GM15510 (cell line): ENCODE results near the gene ISCA1.

Experiments used
- POLR2A ChIP-seq: IDR thresholded peaks from 3 replicates; pipeline ENCODE4 v1.6.1; 2011; ENCODE audit warnings: borderline replicate concordance; ENCODE audit not compliant: insufficient read length; ENCODE audit errors: extremely low read depth

The ISCA1 gene

DNA sequence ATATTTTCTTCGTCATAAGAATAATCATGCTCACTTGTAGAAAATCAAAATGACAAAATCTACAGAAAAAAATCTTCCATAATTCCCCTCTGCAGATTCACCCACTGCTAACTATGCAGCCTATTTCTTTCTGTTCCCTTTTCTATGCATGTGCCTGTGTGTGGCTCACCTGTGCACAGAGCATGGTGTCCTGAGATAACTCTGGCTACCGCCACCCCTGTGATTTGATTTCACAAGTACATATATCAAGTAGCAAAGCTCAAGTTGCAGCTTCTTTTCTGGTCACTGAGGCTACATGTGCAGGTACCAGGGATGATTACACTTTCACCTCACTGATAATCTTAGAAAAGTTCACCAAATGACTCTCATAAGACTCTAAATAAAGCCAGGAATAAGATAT, 18.4 kb upstream of the ISCA1 start:
- no peak for TF ChIP-seq POLR2A

DNA sequence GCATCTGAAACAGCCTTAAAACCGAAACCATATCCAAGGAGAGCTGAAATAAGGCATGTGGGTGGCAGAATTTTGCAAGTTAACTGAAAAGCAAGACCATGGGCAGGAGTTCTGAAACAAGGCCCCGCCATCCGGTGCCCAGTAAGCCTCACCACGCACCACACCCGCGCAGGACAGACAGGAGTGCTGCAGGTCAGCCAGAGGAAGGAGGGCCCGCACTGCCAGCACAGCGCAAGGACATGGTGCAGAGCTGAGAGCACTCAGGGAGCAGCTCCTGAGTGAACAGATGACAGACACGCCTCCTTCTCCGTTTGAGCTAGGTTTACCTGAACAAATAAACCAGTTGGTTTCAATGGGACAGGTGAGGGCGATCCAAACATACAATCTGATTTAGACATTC, 16.5 kb upstream of the ISCA1 start:
- TF ChIP-seq POLR2A = no peak

DNA sequence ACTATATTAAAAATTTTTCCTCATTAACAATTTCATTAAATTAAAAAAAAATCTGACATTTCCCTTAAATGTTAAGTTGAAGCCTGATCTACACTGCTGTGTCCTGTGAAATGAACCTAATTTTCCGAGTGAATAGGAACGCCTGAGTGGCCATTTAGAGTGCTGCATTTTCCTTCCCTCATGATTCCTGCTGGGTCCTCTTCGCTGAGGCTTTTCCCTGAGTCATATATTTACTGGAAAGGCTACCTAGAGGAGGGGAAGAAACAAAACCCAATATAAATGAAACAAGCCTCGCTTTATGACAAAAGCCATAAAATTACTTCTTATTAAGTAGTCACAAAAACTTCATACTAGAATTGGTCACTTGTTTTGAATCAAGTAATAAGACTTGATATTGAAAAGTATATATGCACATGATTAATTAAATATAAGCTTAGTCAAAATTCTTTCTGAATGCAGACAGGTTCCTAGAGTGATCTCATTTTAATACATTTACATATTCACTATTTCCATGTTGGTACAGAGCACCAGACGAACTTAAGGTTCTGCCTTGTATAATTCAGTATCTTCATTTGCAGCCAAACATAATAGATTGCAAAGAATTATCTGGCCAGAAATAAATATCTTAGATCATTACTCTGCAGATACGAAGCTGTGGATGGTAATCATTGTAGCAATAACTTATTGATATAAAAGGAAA, 6.3 kb upstream of the ISCA1 start:
- TF ChIP-seq POLR2A = no peak

DNA sequence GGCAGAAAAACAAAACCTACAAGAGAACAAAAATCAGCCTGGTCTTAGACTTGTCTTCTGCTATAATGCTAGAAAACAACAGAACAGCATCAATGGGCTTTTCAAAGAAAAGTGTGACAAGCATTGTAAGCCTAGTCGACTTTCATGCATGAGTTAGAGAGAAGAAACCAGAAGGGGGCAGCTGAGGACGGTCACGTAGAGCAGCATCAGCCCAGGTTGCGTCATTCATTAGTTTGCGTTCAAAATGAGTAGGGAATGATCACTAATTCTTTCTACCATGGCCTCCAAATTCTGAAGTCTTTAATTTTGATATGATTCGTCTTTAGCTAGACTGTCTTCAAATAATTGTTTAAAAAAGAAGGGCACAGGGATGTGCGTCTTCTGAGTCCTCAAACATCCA, 4.7 kb upstream of the ISCA1 start:
- TF ChIP-seq POLR2A = no peak

DNA sequence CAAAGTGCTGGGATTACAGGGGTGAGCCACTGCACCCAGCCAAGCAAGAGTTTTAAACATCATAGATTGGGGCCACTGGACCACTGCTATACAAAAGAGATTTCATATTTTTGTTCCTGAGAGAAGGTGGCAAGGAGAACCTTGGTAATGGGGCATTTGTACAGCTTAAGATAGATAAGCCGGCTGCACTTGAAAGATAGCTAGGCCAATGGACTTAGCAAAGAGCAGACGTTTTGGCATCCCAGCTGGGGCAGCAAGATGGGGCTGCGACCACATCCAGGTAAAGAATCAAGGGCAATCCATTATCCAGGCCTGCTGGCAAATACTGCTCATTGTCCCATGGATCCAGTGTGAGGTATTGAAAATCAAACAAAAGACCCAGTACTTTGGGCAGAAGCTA, 3.9 kb upstream of the ISCA1 start:
- no peak for TF ChIP-seq POLR2A

DNA sequence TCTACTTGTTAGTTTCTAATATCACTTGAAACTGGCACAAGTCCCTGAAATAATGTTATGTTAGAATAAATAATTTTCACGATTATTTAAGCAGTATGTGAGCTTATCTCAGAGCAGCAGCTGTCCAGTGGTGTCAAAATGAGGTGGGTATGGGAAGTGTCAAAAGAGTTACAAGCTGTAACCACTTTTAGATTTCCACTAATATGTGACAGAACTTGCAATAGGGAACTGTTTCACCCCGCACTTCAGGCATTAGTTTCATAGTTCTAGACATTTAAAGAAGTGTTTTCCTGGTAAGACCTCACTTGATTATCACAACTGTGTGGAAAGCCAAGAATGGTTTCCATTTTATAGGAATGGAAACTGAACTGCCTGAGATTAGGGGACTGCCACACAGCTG, 2.9 kb upstream of the ISCA1 start:
- no peak for TF ChIP-seq POLR2A

DNA sequence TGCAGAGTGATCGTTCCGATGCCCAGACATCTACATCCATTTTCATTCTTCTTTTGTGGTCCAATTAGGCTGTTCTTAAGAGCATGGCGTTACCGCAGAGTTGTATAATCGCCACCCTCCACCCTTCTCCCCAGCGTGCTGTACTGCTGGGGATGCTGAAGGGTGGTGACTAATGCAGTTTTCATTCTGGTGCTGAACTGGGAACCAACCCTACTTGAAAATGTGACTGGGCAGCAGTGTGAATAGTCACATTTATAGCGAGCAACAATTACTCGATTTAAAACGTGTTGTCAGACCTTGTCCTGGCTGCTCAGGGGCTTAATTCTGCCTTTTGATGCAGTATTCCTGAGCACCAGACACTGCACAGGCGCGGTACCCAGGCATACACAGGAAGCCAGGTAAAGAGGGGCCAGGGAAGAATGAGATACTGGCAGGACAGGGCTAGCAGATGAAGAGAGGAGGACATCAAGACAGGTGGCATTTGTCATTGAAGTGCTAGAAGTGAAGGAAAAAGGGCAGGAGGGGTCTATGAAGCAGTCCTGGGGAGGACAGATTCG, 719 bp upstream of the ISCA1 start:
- no peak for TF ChIP-seq POLR2A

DNA sequence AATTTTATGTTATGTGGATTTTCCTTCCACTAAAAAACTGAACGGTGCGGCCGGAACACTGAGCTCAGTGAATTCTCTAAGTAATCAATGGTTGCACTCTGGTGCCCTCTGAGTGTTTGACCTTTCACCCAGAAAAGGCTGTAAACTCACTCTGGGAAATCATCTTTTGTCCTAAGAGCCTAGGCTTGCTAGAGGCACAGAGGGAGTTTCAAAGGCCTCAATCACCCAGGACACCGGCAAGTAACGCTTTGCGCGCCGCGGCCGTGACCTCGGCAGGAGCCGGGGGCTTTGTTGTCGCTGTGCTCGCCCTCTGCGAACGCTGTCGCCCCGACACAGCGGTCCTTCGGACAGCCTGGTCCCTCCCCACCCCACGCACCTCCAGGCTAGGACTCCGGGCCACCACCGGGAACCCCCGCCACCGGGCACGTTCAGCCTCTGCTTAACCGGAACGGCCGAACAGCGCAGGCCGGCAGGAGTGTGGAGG, 703 bp downstream of the ISCA1 start:
- TF ChIP-seq POLR2A = no peak

DNA sequence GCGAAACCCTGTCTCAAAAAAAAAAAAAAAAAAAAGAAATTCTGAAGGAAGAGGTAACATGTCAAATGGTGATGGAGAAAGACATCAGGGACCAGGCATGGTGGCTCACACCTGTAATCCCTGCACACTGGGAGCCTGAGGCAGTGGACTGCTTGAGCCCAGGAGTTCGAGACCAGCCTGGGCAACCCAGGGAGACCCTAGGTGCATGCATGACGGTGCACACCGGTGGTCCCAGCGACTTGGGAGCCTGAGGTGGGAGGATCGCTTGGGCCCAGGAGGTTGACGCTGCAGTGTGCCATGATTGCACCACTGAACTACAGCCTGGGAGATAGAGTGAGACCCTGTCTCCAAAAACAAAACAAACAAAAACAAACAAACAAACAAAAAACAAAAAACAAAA, 1.8 kb downstream of the ISCA1 start:
- TF ChIP-seq POLR2A = no peak

DNA sequence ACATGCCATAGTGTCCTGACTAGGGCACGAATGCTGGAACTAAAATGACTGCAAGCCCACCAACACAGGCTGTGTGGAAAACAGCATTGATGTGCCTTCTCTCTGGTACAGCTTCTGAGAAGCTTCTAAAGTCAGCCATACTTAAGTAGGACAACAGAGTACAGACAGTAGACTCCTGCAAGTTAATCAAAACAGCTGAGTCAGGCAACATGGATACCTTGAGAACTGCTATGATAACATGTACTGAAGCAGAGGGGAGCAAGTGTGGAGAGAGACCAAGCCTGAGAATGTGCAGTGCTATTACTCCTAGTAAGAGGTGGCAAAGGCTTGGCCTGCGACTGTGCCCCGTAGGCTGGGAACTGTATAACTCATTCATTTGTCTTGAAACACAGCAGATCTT, 2.5 kb downstream of the ISCA1 start:
- TF ChIP-seq POLR2A = no peak

DNA sequence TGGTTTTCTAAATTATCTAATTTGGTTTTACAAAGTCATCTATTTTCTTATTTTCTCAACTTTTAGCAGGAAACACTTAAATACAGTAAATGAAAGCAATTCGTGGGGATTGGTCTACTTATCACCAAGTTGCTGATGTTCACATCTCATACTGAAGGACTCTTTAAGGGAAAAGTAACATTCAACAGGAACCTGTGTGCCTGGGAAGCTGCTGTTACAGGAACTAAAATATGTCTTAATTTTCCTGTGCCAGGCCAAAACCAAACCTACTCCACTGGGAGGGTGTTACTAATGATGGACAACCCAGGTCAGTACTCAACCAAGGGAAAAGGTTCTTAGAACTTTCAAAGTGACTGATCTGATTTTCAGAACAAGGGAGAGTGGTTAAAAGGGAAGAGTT, 5.3 kb downstream of the ISCA1 start:
- no peak for TF ChIP-seq POLR2A

DNA sequence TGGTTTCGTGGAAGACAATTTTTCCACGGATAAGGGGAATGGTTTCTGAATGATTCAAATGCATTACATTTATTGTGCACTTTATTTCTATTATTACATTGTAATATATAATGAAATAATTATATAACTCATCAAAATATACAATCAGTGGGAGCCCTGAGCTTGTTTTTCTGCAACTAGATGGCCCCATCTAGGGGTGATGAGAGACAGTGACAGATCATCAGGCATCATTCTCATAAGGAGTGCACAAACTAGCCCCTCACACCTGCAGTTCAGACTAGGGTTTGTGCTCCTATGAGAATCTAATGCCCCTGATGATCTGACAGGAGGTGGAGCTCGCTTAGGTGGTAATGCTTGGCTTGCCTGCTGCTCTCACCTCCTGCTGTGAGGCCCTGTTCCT, 6.4 kb downstream of the ISCA1 start:
- TF ChIP-seq POLR2A = no peak

DNA sequence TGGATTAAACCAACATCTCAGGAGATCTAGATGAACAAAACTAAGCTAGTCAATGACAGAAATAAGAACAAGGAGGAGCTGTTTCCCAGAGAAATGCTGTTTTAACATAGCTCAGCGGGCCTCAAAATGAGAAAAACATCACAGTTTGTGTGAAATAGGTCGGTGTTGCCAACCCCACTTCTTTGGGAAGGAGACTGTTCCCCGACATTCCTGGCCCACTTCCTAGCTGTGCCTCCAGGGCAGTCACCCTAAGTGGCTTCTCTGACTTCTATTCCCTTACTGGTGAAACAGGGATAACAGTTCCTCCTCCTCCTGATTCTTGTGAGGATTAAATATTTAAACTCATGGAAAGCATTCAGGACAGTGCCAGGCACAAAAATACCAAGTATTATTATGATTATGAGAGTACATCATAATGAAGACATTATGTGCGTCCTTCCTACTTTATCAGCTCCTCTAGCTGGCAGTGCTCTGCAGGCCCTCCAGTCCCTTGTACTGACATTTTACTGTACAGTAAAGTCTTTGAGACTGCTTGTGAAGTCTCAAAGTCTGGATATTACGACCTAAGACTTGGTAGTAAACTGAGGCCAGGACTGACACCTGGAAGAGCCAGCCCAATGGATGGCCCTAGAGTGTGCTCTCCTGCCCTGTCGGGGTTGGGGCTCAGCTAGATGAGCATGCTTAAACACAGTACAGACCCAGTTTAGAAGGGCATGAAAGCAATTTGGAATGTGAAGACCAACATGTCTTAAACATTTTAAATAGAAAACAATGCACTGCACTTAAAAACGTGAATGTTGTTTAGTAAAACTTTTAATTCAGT, 7.3 kb downstream of the ISCA1 start:
- no peak for TF ChIP-seq POLR2A

DNA sequence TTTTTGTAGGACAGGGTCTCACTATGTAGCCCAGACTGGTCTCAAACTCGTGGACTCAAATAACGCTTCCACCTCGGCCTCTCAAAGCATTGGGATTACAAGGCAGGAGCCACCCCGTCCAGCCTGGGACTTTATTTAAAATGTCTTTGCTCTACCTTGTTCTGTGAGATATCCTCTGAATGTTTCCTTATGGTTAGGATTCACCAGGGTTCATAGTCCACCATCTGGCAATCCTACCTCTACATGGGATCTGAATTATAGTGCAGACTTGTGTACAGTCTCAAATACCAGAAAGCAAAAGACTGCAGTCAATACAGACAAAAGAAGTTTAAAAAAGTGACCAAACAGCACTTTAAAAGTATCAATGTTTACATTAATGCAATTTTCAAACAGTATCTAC, 10.1 kb downstream of the ISCA1 start:
- no peak for TF ChIP-seq POLR2A

DNA sequence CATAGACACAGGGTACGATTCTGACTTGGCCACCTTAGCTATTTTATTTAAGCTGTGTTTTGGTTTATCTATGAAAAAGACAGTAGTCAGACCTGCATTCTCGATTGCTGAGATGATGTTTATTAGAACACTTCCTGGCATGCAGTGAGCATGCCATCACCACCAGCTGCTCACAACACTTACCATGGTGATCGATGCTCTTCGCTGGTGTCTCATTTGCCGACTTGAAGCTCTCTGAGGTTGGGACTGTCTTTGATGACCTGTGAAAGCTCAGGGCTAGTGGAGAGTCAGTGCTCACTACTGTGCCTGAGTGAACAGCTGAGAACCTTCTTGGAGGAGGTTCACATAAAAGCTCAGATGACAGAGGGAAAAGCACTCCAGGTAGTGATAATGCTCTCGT, 18.5 kb downstream of the ISCA1 start:
- TF ChIP-seq POLR2A = no peak

DNA sequence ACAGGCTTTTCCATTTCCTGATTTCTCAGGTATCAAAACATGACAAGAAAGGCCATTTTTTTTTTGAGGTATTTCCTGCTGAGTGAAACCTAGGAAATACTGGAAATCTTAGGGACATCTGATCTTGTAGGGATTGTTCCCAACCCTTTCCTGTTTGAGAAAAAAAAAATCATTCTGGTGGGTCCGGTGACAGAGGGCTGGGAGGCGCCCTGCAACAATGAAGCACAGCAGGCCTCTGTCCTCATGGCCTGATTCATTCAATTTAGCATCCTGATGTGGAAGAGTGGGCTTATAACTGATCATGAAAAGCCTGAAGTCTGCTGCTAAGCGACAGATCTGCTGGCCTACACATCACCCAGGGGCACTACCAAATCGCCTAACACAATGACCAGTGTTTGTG, 19.8 kb downstream of the ISCA1 start:
- no peak for TF ChIP-seq POLR2A
